ENCODE data around the gene DNAJA4.

DNA sequence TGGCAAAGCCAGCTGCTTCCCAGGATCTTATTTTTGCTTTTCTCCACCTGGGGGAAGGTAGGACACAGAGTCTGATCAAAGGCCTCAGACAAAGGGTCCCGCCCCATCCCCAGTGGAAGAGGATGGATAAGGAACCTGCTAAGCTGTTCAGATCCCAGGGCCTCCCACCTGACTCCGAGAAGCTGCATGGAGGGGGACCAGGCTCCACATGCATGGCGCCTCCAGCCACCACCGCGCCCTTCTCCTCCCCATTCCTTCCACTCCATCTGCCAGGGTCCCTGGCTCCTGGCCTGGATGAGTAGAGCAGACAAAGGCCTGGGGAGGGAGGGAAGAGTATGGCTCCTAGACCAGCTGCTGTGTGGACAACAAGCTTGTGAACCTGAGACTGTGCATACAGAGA lies 55.8 kb downstream of the DNAJA4 start:
- TF ChIP-seq, protein P1, sequence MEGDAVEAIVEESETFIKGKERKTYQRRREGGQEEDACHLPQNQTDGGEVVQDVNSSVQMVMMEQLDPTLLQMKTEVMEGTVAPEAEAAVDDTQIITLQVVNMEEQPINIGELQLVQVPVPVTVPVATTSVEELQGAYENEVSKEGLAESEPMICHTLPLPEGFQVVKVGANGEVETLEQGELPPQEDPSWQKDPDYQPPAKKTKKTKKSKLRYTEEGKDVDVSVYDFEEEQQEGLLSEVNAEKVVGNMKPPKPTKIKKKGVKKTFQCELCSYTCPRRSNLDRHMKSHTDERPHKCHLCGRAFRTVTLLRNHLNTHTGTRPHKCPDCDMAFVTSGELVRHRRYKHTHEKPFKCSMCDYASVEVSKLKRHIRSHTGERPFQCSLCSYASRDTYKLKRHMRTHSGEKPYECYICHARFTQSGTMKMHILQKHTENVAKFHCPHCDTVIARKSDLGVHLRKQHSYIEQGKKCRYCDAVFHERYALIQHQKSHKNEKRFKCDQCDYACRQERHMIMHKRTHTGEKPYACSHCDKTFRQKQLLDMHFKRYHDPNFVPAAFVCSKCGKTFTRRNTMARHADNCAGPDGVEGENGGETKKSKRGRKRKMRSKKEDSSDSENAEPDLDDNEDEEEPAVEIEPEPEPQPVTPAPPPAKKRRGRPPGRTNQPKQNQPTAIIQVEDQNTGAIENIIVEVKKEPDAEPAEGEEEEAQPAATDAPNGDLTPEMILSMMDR (conservative IDR thresholded peaks at IDR 0.05; ENCODE audit: low read depth in 2 of 2) = no peak
- TF ChIP-seq EZH2phosphoT487 (IDR thresholded peaks at IDR 0.05; ENCODE audit: unreplicated experiment) = no peak
- TF ChIP-seq, protein P2, sequence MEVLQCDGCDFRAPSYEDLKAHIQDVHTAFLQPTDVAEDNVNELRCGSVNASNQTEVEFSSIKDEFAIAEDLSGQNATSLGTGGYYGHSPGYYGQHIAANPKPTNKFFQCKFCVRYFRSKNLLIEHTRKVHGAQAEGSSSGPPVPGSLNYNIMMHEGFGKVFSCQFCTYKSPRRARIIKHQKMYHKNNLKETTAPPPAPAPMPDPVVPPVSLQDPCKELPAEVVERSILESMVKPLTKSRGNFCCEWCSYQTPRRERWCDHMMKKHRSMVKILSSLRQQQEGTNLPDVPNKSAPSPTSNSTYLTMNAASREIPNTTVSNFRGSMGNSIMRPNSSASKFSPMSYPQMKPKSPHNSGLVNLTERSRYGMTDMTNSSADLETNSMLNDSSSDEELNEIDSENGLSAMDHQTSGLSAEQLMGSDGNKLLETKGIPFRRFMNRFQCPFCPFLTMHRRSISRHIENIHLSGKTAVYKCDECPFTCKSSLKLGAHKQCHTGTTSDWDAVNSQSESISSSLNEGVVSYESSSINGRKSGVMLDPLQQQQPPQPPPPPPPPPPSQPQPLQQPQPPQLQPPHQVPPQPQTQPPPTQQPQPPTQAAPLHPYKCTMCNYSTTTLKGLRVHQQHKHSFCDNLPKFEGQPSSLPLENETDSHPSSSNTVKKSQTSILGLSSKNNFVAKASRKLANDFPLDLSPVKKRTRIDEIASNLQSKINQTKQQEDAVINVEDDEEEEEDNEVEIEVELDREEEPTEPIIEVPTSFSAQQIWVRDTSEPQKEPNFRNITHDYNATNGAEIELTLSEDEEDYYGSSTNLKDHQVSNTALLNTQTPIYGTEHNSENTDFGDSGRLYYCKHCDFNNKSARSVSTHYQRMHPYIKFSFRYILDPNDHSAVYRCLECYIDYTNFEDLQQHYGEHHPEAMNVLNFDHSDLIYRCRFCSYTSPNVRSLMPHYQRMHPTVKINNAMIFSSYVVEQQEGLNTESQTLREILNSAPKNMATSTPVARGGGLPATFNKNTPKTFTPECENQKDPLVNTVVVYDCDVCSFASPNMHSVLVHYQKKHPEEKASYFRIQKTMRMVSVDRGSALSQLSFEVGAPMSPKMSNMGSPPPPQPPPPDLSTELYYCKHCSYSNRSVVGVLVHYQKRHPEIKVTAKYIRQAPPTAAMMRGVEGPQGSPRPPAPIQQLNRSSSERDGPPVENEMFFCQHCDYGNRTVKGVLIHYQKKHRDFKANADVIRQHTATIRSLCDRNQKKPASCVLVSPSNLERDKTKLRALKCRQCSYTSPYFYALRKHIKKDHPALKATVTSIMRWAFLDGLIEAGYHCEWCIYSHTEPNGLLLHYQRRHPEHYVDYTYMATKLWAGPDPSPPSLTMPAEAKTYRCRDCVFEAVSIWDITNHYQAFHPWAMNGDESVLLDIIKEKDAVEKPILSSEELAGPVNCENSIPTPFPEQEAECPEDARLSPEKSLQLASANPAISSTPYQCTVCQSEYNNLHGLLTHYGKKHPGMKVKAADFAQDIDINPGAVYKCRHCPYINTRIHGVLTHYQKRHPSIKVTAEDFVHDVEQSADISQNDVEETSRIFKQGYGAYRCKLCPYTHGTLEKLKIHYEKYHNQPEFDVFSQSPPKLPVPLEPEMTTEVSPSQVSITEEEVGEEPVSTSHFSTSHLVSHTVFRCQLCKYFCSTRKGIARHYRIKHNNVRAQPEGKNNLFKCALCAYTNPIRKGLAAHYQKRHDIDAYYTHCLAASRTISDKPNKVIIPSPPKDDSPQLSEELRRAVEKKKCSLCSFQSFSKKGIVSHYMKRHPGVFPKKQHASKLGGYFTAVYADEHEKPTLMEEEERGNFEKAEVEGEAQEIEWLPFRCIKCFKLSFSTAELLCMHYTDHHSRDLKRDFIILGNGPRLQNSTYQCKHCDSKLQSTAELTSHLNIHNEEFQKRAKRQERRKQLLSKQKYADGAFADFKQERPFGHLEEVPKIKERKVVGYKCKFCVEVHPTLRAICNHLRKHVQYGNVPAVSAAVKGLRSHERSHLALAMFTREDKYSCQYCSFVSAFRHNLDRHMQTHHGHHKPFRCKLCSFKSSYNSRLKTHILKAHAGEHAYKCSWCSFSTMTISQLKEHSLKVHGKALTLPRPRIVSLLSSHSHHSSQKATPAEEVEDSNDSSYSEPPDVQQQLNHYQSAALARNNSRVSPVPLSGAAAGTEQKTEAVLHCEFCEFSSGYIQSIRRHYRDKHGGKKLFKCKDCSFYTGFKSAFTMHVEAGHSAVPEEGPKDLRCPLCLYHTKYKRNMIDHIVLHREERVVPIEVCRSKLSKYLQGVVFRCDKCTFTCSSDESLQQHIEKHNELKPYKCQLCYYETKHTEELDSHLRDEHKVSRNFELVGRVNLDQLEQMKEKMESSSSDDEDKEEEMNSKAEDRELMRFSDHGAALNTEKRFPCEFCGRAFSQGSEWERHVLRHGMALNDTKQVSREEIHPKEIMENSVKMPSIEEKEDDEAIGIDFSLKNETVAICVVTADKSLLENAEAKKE (CRISPR knock-in tag; IDR thresholded peaks at IDR 0.05) = no peak
- TF ChIP-seq POLR2AphosphoS5 (IDR thresholded peaks at IDR 0.05; ENCODE audit: low read depth) = no peak
- TF ChIP-seq EZH2 (IDR thresholded peaks at IDR 0.05; ENCODE audit: low read depth, unreplicated experiment) = no peak
- no peak for TF ChIP-seq STAT1 (IDR thresholded peaks at IDR 0.05; ENCODE audit: unreplicated experiment)
- no peak for TF ChIP-seq CREB1 (CRISPR knock-in tag; IDR thresholded peaks at IDR 0.05; ENCODE audit: low read depth)
- TF ChIP-seq, protein P3, sequence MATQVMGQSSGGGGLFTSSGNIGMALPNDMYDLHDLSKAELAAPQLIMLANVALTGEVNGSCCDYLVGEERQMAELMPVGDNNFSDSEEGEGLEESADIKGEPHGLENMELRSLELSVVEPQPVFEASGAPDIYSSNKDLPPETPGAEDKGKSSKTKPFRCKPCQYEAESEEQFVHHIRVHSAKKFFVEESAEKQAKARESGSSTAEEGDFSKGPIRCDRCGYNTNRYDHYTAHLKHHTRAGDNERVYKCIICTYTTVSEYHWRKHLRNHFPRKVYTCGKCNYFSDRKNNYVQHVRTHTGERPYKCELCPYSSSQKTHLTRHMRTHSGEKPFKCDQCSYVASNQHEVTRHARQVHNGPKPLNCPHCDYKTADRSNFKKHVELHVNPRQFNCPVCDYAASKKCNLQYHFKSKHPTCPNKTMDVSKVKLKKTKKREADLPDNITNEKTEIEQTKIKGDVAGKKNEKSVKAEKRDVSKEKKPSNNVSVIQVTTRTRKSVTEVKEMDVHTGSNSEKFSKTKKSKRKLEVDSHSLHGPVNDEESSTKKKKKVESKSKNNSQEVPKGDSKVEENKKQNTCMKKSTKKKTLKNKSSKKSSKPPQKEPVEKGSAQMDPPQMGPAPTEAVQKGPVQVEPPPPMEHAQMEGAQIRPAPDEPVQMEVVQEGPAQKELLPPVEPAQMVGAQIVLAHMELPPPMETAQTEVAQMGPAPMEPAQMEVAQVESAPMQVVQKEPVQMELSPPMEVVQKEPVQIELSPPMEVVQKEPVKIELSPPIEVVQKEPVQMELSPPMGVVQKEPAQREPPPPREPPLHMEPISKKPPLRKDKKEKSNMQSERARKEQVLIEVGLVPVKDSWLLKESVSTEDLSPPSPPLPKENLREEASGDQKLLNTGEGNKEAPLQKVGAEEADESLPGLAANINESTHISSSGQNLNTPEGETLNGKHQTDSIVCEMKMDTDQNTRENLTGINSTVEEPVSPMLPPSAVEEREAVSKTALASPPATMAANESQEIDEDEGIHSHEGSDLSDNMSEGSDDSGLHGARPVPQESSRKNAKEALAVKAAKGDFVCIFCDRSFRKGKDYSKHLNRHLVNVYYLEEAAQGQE (IDR thresholded peaks at IDR 0.05; ENCODE audit: unreplicated experiment) = no peak
- no peak for TF ChIP-seq JUNB (IDR thresholded peaks at IDR 0.05; ENCODE audit: unreplicated experiment)
- TF ChIP-seq ZNF331 (CRISPR knock-in tag; IDR thresholded peaks at IDR 0.05; ENCODE audit: low read depth) = no peak
- TF ChIP-seq, protein P4, sequence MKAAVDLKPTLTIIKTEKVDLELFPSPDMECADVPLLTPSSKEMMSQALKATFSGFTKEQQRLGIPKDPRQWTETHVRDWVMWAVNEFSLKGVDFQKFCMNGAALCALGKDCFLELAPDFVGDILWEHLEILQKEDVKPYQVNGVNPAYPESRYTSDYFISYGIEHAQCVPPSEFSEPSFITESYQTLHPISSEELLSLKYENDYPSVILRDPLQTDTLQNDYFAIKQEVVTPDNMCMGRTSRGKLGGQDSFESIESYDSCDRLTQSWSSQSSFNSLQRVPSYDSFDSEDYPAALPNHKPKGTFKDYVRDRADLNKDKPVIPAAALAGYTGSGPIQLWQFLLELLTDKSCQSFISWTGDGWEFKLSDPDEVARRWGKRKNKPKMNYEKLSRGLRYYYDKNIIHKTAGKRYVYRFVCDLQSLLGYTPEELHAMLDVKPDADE (IDR thresholded peaks at IDR 0.05) = no peak
